ENCODE results near the gene PRR35.

PRR35 gene

GRCh38 chr16:552171-552570 lies 8.0 kb upstream of the PRR35 start:
- no peak for DNase-seq (ENCODE audit: low read depth)
- TF ChIP-seq CTCF (conservative IDR thresholded peaks at IDR 0.05; ENCODE audit: low read depth, low read length), result no peak
- H3K4me3 ChIP-seq (ENCODE audit: low read depth, low read length), result no peak overlapping the region

GRCh38 chr16:553601-554296 lies 6.4 kb upstream of the PRR35 start:
- no peak for DNase-seq (ENCODE audit: low read depth)
- no peak for TF ChIP-seq CTCF (conservative IDR thresholded peaks at IDR 0.05; ENCODE audit: low read depth, low read length)
- no peak overlapping the region for H3K4me3 ChIP-seq (ENCODE audit: low read depth, low read length)

GRCh38 chr16:554297-554621 lies 5.9 kb upstream of the PRR35 start:
- no peak overlapping the region for H3K4me3 ChIP-seq (ENCODE audit: low read depth, low read length)
- no peak for TF ChIP-seq CTCF (conservative IDR thresholded peaks at IDR 0.05; ENCODE audit: low read depth, low read length)
- no peak for DNase-seq (ENCODE audit: low read depth)

GRCh38 chr16:554640-555365 lies 5.4 kb upstream of the PRR35 start:
- no peak for DNase-seq (ENCODE audit: low read depth)
- TF ChIP-seq CTCF (conservative IDR thresholded peaks at IDR 0.05; ENCODE audit: low read depth, low read length), result no peak
- no peak overlapping the region for H3K4me3 ChIP-seq (ENCODE audit: low read depth, low read length)

GRCh38 chr16:555528-556473 lies 4.4 kb upstream of the PRR35 start:
- H3K4me3 ChIP-seq (ENCODE audit: low read depth, low read length), result no peak overlapping the region
- no peak for TF ChIP-seq CTCF (conservative IDR thresholded peaks at IDR 0.05; ENCODE audit: low read depth, low read length)
- DNase-seq (ENCODE audit: low read depth), result no peak

- H3K4me3 ChIP-seq (ENCODE audit: low read depth, low read length), result no peak overlapping the region
- no peak for TF ChIP-seq CTCF (conservative IDR thresholded peaks at IDR 0.05; ENCODE audit: low read depth, low read length)
- DNase-seq (ENCODE audit: low read depth), result no peak
Measured at GRCh38 chr16:556474-557173, 3.6 kb upstream of the PRR35 start.
